ENCODE results near the gene DCAF17. TPM values are rescaled to one million over a fixed set of nuclear protein-coding genes. Genes with fewer than 3 reads are reported as not detected.
A peak's percentile ranks its signal among the peaks of the same experiment; 100 is the strongest.
"Not testable (repeated sequence)": the region's sequence is repeated elsewhere in the genome, so short reads cannot be mapped to it uniquely, and the experiment has no call there.

DCAF17 gene
- polyA plus RNA-seq, 3 donors = 21.7 to 31.3 (median 28.4) TPM

DNA sequence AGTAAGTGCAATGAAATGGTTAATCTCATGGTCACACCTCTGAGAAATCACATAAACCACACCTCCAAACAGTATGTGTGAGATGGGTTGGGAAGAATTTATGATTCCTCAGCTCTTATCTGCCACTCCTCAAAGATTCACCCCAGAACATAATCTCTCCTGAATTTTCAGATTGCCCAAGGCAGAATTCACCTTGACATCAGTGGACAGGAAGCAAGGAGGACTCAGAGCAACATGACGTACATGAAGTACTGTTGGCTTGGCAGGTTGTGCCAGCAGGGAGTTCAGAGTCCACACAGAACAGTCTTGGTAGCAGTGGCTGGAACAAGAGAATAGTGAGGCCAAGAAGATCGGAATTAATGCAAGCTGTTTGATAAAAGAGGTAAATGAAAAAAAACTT, 56.6 kb downstream of the DCAF17 start:
- DNase-seq (ENCODE audit: extremely low read depth in 1 of 11, low read depth in 9 of 11, low spot score in 4 of 11) = no peak

DNA sequence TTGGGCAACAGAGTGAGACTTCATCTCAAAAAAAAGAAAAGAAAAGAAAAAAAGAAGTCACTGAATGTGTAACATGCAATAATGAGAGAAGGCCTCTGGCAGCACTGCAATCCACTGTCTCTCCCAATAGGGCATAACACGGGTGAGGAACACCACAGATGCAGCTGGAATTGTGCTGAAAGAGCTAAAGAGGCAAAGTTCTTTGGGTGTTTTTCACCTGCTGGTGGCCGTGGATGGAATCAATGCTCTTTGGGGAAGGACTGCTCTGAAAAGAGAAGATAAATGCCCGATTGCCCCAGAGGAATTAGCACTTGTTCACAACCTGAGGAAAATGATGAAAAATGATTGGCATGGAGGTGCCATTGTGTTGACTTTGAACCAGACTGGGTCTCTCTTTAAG, 57.3 kb downstream of the DCAF17 start:
- no peak for DNase-seq (ENCODE audit: extremely low read depth in 1 of 11, low read depth in 9 of 11, low spot score in 4 of 11)

DNA sequence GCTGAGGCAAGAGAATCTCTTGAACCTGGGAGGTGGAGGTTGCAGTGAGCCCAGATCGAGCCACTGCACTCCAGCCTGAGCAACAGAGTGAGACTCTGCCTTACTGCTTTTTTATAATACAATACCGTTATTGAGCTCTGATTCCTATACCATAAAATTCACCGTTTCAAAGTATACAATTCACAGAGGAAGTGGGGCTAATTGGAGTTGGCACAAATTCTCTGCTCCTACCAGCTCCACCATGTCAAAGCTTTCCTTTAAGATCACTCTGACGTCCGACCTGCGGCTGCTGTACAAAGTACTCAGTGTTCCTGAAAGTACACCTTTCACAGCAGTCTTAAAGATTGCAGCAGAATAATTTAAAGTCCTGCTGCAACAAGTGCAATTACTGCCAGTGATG, 58.6 kb downstream of the DCAF17 start:
- no peak for DNase-seq (ENCODE audit: extremely low read depth in 1 of 11, low read depth in 9 of 11, low spot score in 4 of 11)

DNA sequence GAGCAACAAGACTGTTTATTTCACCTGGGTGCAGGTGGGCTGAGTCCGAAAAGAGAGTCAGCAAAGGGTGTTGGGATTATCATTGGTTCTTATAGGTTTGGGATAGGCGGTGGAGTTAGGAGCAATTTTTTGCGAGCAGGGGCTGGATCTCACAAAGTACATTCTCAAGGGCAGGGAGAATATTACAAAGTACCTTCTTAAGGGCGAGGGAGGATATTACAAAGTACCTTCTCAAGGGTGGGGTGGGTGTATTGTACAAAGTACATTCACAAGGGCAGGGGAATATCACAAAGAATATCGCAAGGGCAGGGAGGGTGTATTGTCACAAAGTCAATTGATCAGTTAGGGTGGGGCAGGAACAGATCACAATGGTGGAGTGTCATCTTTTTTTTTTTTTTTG, 63.6 kb downstream of the DCAF17 start:
- not testable (repeated sequence) for DNase-seq (ENCODE audit: extremely low read depth in 1 of 11, low read depth in 9 of 11, low spot score in 4 of 11)

DNA sequence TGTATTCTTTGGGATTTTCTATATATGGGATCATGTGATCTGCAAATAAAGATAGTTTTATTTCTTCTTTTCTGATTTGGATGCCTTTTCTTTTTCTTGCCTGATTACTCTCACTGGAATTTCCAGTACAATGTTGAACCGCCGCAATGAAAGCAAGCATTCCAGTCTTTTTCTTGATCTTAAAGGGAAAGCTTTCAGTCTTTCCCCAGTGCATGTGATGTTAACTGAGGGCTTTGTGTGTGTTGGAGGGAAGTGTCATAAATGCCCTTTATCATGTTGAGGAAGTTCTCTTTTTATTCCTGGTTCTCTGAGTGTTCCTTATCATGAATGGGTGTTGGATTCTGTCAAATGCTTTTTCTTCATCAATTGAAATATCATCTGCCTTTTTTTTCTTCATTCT, 71.3 kb downstream of the DCAF17 start:
- no peak for DNase-seq (ENCODE audit: extremely low read depth in 1 of 11, low read depth in 9 of 11, low spot score in 4 of 11)

DNA sequence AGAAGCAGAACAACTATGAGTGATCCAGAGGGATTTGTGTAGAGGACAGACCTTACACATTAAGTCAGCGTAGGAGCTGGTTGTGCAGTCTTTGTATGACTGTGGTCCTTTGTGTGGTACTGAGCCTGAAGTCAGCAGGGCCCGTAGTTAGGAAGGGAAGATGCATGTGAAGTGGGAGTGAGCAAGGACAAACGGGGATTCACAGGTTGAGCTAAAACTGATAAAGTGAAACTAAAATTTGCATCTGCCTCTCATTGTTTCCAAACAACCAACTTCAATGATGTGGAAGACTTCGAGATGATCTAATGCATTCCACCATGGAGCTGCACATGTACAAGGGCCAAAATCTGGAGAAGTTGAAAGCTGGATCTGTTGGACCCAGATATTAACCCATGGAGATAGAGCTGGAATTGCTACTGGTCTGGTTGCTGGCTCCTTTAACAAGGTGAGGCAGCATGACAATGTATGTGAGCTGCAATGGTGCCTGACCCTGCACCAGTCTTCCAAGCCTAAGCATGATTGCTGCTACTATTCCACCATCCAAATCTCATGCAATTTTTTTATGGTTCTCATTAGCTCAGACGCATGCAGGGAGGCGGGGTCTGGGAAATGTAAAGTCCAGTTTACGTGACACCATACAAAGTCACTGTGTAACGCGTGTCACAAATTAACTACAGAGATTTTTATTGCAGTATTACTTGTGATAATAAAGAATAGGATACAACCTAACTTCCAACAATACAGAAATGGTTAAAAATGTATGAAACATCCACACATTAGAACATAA, 76.1 kb downstream of the DCAF17 start:
- no peak for DNase-seq (ENCODE audit: extremely low read depth in 1 of 11, low read depth in 9 of 11, low spot score in 4 of 11)

DNA sequence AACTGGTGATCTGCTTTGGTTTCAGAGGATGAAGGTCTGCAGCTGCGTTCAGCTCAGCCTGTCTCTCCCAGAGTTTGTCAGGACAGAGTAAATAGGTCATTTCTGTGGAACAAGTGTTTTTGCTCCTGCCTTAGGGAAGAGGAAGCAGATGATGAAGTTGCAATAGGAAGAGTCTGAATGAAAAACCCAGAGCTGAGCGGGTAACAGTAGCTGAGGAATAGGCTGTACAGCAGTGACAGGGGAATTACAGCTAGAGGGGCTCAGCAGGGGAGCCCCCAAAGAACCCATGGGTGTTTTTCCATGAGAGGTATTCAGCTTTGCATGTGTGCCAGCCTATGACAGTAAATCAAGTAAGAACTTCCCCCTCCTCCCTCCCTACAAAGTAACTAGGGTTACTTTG, 78.0 kb downstream of the DCAF17 start:
- DNase-seq (ENCODE audit: extremely low read depth in 1 of 11, low read depth in 9 of 11, low spot score in 4 of 11) = no peak

DNA sequence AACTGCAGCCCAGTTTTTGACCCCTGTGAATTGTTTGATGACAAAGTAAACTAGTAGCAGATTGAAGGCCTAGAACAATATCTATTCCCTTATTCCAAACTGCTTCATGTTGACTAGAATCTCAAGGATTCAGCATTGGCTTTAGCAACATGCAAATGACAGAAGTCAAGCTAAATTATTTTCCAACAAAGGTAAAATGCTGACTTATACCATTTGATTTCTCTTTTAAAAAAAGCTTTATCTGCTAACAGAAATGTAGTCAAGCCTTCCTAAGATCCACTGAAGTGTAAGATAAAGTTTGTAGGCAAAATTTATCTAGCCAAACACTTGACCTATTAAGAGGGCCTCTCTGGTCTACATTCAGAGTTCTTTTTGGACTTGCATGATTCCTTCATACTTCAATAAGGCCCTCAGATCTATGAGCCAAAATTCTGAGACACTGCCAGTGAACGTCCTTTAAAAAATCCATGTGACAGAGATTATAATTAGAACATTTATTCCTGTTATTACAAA, 78.7 kb downstream of the DCAF17 start:
- DNase-seq (ENCODE audit: extremely low read depth in 1 of 11, low read depth in 9 of 11, low spot score in 4 of 11) = no peak

DNA sequence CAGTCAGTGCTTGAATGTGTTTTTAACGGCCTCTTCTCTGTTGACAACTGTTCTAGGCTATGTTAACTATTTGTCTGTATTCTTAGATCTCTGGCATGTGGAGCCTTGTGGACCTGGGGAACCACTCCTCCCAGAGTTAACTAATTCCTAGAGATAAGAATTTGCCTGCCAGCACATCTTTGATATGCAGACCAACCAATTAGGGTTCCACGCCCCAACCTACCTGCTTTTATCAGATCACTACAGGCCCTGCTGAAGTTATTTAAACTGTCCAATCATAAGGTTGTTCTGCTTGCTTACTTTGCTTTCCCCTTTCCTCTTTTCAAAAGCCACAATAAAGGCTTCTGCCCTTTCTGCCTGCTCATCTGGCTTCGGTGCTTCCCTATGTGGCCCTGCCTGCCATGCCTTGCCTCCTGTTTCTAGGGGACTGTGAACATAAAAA, 79.7 kb downstream of the DCAF17 start:
- DNase-seq (ENCODE audit: extremely low read depth in 1 of 11, low read depth in 9 of 11, low spot score in 4 of 11) = no peak

DNA sequence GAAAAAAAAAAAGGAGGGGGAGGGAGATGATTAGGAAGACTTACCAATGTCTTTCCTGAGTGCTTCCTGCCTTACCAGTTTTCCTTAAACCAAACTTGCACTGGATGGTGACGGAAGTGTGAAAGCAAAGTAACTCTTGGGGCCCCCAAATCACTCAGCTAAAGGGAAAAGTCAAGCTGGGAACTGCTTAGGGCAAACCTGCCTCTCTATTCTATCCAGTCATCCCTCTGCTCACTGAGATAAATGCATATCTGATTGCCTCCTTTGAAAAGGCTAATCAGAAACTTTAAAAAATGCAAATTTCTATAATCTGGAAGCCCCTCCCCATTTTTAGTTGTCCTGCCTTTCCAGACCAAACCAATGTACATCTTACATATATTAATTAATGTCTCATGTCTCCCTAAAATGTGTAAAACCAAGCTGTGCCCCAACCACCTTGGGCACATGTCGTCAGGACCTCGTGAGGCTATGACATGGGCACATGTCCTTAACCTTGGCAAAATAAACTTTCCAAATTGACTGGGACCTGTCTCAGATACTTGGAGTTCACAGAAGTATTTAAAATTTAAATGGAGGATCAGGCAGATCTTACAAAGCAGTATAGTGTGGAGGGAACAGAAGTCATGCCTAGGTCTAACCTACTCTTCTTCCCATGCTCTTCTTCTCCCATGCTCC, 81.0 kb downstream of the DCAF17 start:
- no peak for DNase-seq (ENCODE audit: extremely low read depth in 1 of 11, low read depth in 9 of 11, low spot score in 4 of 11)

DNA sequence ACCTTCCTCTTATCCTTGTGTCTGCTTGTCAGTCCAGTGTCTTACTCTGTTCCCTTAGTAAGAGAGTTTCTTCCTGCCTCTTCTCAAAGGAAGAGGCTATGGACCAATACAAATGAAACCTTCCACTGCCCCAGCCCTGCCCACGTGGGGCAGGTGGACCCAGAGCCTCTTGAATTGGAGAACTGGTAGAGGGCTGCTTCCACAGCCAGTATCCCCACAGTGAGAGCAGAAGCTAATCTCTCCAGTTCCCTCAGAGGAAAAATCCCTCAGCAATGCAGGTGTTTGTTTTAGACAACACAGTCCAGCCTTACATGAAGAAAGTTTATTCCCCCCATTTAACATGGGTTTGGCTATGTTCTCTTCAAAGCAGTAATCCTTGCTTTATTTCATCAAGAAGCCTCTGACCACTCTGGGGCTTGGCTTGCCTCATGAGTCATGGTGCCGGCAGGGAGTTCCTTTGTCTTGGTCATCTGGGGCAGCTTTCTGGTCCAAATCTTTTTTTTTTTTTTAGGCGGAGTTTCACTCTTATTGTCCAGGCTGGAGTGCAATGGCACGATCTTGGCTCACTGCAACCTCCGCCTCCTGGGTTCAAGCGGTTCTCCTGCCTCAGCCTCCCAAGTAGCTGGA, 81.8 kb downstream of the DCAF17 start:
- no peak for DNase-seq (ENCODE audit: extremely low read depth in 1 of 11, low read depth in 9 of 11, low spot score in 4 of 11)

DNA sequence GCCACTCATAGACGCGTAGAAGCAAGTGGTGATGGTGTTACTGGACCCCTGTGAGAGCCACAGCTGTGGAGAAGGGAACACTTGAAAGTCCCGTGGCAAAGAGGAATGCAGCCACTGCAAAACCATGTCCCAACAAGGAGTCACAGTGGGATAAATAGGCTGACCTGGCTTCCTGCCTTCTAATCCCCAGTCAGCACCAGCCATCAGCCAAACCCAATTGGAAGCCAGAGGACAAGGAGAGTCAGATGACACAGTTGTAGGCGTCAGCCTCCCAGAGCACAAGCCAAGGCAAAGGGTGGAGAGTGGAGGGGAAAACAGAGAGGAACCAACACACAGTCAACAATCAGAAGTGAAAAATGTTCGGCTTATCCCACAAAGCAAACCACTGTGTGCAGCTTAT, 82.8 kb downstream of the DCAF17 start:
- DNase-seq (ENCODE audit: extremely low read depth in 1 of 11, low read depth in 9 of 11, low spot score in 4 of 11) = no peak

DNA sequence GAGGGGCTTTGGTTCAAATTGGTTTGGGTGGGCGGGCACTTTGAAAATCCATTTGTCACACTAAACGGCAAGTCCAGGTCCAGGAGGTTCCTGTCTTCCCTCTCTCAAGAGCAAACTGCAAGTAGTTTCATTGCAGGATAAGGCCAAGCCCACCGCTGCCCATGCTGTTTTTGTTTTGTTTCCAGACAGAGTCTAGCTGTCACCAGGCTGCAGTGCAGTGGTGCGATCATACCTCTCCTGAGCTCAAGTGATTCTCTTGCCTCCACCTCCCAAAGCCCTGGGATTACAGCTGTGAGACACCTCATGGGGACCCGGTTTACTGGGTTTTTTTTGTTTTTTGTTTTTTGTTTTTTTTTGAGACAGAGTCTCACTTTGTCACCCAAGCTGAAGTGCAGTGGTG, 86.4 kb downstream of the DCAF17 start:
- DNase-seq (ENCODE audit: extremely low read depth in 1 of 11, low read depth in 9 of 11, low spot score in 4 of 11) = no peak

DNA sequence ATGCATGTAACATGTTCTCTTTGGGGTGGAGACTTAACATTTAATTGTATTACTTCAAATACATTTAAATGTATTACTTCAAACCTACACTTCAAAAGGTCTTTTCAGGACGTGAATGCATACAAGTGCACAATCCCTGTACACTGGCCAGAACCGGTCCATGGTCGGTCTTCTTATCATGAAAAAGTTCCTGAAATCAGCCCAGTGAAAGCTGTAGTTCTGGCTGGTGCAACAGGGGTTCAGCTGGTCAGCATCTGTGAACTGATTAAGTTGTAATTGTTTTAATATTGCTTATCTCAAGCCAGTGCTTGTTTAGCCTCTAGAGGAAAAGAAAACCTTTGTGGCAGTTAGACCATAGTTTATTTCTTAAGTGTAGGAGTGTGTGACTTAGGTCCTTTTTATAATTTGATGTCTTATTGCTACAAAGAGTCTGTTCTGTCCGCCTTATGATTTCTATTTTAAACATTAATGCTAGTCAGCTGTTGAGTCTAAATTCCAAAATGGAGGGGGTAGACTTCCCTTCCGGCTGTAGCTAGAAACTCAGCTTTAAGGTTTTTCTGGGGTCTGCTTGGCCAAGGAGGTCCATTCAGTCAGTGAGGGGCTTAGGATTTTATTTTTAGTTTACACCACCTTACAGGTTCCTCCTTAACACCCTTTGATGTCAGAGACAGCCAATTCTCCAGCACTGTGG, 87.5 kb downstream of the DCAF17 start:
- peak in 4 of 11 donors; percentile 2 to 23 (median 7) for DNase-seq (ENCODE audit: extremely low read depth in 1 of 11, low read depth in 9 of 11, low spot score in 4 of 11)

DNA sequence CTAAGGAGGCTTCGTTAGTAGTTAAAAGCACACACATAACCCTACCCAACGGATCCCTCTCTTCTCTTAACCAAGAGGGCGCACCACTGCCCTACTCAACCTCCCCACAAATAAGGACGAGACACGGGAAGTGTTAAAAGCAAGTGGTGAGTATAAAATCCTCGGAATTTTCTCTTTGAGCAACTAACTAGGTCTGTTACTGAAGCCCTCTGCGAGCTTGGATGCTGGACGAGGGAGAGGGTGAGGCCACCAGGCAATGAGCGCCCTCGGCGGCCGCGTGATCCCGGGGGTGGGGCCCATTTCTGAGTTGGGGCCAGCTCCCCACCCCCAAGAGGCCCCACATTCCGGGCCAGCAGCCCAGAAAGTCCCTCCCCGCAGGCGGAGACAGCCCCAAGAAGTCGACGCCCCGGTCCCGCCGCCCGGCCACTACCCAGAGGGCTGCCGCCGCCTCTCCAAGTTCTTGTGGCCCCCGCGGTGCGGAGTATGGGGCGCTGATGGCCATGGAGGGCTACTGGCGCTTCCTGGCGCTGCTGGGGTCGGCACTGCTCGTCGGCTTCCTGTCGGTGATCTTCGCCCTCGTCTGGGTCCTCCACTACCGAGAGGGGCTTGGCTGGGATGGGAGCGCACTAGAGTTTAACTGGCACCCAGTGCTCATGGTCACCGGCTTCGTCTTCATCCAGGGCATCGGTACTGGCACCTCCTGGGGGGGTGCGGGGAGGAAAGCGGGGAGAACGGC, 88.2 kb downstream of the DCAF17 start, which contains the start of gene CYBRD1:
Gene CYBRD1, plus strand, starts transcription at position 423 of the 736 bp plus-strand sequence. Its CDS starts 72 bp downstream, at position 495.
- DNase-seq (ENCODE audit: extremely low read depth in 1 of 11, low read depth in 9 of 11, low spot score in 4 of 11) = peak in 8 of 11 donors; percentile 25 to 59 (median 50)

DNA sequence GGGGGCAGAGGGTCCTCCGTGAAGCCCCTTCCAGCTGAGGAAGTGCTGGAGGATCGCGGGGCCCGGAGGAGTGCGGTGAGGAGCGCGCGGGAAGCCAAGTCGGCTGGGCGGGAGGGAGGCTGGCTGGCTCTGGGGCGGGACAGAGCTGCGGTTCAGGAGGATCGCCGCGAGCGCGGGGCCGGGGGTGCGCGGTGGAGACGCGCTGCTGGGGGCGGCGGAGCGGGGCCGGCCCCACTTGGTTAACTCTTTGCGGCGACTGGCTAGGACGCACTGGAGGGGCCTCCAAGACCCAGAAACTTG, 88.7 kb downstream of the DCAF17 start:
- DNase-seq (ENCODE audit: extremely low read depth in 1 of 11, low read depth in 9 of 11, low spot score in 4 of 11) = peak in 6 of 11 donors; percentile 1 to 43 (median 23)

DNA sequence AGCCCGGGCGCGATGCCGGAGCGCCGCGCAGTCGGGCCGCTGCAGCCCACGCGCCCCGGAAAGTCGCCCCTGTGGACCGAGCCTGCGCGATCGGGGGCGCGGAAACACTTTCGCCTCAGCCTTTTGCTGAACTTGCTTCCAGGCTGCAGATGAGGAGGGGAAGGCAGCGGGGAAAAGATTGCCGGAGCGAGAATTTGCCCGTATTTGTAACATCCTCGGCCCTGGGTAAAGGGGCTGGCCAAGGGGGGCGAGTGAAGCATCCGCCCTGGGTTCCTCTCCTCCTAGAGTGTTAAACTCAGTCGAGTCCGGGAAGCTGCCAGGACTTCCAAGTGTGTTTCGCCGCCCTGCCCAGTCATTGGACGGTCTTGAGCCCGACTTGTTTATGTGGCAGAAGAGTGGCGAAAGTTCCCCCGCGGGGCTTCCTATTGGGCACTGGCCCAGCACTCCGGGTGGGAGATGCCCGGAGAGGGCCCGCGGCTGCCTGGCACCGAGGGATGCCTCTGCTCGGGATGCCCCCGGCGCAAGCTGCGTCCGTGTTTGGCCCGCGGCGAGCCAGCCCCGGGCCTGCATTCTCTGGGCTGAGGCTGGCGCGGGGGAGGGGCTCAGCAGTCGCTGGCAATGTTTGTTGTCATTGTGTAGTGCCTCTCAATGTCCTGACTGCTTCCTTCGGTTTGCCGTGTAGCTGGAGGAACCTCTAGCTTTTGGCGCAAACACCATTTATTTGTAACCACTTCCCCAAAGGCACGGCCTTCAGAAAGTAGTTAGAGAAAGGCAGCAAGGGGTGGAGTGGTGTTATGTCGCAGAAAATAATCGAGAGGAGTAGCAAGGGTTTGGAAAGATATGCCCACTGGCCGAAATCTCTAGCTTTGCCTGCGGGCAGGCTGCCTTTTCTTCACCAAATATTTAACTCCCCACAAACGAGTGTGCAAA, 89.3 kb downstream of the DCAF17 start:
- peak in 8 of 11 donors; percentile 37 to 67 (median 55) for DNase-seq (ENCODE audit: extremely low read depth in 1 of 11, low read depth in 9 of 11, low spot score in 4 of 11)

DNA sequence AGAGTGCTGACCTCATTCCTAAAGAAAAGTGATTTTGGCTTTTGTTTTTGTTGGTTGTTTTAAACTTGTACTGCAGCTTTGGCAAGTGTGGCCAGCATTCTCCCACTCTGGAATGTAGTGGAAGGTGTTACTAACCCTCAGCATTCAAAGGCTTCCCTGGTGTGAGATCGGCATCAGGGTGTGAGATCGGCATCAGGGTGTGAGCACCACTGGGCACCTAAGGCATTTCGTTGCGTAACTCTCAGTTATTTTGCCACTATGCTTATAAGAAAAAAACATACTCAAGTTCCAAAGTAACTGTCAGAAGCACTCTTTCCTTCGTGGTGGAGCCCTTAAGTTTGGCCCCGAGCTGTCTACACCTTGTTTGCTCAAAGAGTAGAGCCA, 90.0 kb downstream of the DCAF17 start:
- DNase-seq (ENCODE audit: extremely low read depth in 1 of 11, low read depth in 9 of 11, low spot score in 4 of 11) = peak in 3 of 11 donors; percentile 7 to 9 (median 7)

All from renal cortex interstitium (tissue), 11 donors.